Right lobe of liver (tissue), 4 donors: ENCODE data around the gene LRP6.

ENCODE experiments used
- POLR2A ChIP-seq: fragments of 450-650 bp; IDR thresholded peaks from one replicate; pipeline ENCODE4 v1.6.1; 2017; ENCODE audit warnings: antibody characterized with exemption, mild to moderate bottlenecking
- TF ChIP-seq, protein P1 (sequence below), 4 donors: fragments of 200-600 bp in 3 of 4; fragments of 450-650 bp in 1 of 4; IDR thresholded peaks; one replicate each; pipeline versions ENCODE4 v1.5.1 to v1.8.0; 2016 to 2022; ENCODE audit warnings: antibody characterized with exemption in 4 of 4, mild to moderate bottlenecking in 2 of 4
- donor health status: DM: no; HTN: no; CAD: no.
- donor health status: DM: no; HTN: no; CAD: no.
- donor health status: DM: no; HTN: yes; CAD: no.

DNA sequence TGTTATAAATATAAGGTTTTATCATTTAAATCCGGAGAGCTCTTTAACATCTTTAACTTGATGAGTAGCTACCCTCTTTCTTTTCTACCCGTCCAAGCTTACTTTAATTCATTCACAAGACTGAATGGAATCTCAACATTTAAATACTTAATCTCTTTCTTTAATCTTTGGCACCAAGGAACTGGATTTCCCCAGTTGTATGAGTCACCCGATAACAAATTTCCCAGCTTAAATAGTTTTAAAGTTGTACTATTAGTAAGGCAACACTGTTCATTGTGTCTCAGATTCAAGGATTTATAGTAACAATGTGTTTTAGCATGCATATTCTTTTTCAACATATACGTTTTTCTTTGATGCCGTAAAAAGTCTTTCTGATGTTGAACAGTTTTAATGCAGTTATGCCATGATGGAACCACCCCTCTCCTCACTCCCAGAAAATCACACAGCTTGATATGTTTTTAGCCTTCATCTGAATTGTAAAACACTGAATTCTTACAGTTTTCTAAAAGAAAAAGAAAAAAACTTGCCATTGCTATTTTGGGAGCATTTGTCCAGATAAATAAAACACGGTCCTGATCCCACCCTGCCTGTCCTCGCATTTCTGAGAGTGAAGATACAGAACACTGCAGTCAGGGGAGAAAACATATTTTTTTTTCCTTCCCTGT, 16.0 kb upstream of the LRP6 start:
- no peak for TF ChIP-seq POLR2A
- TF ChIP-seq, protein P1, sequence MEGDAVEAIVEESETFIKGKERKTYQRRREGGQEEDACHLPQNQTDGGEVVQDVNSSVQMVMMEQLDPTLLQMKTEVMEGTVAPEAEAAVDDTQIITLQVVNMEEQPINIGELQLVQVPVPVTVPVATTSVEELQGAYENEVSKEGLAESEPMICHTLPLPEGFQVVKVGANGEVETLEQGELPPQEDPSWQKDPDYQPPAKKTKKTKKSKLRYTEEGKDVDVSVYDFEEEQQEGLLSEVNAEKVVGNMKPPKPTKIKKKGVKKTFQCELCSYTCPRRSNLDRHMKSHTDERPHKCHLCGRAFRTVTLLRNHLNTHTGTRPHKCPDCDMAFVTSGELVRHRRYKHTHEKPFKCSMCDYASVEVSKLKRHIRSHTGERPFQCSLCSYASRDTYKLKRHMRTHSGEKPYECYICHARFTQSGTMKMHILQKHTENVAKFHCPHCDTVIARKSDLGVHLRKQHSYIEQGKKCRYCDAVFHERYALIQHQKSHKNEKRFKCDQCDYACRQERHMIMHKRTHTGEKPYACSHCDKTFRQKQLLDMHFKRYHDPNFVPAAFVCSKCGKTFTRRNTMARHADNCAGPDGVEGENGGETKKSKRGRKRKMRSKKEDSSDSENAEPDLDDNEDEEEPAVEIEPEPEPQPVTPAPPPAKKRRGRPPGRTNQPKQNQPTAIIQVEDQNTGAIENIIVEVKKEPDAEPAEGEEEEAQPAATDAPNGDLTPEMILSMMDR (IDR thresholded peaks at IDR 0.05): no peak
